ENCODE data around the gene ALDH4A1. TPM values are rescaled to one million over a fixed set of nuclear protein-coding genes. Genes with fewer than 3 reads are reported as not detected.
"Not testable (repeated sequence)": the region's sequence is repeated elsewhere in the genome, so short reads cannot be mapped to it uniquely, and the experiment has no call there.

ALDH4A1 gene
- total RNA-seq, 1 experiment from 2014 or later = 9.5 TPM

GRCh38 chr1:18879215-18879790 lies 23.1 kb downstream of the ALDH4A1 start:
- DNase-seq (ENCODE audit: low read depth) = no peak

DNA sequence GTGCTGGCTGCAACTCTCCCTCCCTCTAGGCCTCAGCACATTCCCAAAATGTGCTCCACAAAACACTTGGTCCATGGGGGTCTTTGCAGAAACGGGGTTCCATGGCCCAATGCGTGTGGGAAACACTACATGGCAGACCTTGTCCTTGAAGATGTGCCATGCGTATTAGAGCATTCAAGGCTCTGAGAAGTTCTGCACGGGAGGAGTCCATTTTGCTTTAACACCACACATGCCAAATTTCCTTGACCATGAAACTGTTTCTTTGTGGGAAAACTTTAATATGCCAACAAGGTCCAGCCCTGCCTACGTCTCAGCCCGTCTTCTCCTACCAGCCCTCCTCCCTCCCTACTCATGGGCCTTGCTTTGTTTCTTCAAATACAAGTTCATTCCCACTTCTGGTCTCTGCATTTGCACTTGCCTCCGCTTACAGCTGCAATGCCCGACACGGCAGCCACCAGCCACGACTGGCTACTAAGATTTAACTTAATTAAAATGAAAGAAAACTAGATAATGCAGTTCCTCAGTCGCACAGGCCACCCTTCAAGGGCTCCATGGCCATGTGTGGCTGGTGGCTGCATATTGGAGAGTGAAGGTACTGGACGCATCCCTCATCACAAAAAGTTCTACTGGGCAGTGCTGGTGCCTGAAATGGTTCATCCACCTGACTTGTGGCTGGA lies 23.7 kb downstream of the ALDH4A1 start:
- DNase-seq (ENCODE audit: low read depth) = no peak

GRCh38 chr1:18877282-18877681 lies 25.1 kb downstream of the ALDH4A1 start:
- no peak for DNase-seq (ENCODE audit: low read depth)

- no peak for DNase-seq (ENCODE audit: low read depth)
Observed at GRCh38 chr1:18876210-18876609, 26.1 kb downstream of the ALDH4A1 start.

DNA sequence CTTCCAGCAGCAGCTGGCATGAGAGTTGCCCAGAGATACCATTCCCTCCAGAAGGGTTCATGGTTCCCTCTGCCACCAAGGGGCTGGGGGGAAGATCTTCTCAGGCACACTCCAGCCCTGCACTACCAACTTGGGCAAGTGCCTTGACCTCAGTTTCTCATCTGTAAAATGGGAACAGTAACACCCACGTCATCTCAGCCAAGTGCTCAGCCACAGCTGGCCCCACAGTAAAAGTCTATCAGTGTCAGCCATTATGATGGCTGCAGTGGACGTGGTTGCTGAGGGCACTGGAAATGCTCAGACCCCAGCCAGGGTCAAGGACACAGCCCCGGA lies 26.6 kb downstream of the ALDH4A1 start:
- no peak for DNase-seq (ENCODE audit: low read depth)

DNA sequence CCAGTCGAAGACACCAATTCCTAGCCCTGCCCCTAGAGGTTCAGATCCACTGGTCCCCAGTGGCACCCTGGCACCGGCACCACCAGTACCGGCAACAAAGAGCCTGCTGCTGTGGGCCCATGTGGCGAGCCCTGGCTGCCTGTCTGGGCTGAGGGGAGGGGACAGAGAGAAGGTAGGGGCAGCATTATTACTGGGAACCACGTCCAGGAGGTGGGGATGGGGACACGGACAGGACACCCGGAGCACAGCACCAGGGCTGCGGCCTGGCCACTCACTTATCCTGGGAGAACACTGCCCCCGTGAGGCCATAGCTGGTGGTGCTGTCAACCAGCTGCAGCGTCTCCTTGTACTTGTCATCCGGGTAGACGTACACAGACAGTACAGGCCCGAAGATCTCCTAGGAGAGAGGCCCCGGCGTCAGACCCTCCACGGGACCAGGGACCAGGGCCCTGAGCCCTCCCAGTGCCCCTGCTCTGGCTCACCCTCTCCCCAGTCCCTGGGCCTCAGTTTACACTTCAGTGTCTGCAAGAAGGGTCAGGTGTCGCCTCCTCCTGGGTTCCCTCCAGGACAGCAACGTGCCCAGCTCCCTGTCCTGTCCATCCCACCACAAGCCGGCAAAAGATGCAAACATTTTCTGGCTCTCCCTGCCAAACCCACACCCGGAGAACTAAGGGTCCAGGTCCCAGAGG lies 27.1 kb downstream of the ALDH4A1 start:
- peak; percentile 87 for DNase-seq (ENCODE audit: low read depth)

GRCh38 chr1:18874600-18874999 lies 27.8 kb downstream of the ALDH4A1 start:
- DNase-seq (ENCODE audit: low read depth) = no peak

GRCh38 chr1:18874036-18874435 lies 28.3 kb downstream of the ALDH4A1 start:
- DNase-seq (ENCODE audit: low read depth) = no peak

GRCh38 chr1:18872071-18872611 lies 30.2 kb downstream of the ALDH4A1 start:
- no peak for DNase-seq (ENCODE audit: low read depth)

DNA sequence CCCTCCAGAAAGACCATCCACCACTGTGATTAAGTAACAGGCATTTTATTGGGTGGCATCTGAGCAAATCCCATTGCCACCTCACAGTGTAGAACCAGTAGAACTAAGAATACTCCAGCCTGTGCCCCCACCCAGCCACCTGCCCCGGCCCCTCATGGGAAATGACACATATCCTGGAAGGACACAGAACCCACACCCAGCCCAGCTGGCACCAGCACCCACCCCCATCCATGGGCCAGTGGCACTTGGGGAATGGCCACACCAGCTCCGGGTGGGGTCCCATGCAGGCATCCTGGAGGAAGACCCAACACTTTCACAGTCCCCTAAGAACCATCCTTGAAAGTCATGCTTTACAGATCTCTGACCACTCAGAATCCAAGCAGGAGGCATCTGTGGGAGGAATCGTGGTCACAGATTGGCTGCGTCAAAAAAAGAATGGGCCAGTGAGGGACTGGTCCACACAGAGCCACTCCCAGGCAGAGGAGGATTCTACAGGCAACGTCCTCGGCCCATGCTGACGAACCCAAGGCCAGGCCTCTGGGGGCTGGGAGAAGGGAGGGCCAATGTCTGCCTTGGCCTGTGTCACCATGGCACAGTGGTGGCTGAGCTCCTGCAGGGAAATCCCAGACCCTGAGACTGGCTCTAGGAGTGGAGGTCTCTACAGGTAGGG lies 30.8 kb downstream of the ALDH4A1 start:
- DNase-seq (ENCODE audit: low read depth) = no peak

- DNase-seq (ENCODE audit: low read depth) = no peak
Observed at GRCh38 chr1:18870957-18871356, 31.4 kb downstream of the ALDH4A1 start.

DNA sequence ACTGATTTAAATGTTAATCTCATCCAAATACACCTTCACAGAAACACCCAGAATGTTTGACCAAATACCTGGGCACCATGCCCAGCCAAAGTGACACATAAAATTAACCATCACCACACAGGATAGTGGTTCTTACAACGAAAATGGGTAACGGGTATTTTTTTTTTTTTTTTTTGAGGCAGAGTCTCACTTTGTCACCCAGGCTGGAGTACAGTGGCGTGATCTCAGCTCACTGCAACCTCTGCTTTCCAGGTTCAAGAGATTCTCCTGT lies 31.8 kb downstream of the ALDH4A1 start:
- DNase-seq (ENCODE audit: low read depth) = not testable (repeated sequence)

- DNase-seq (ENCODE audit: low read depth) = no peak
Observed at GRCh38 chr1:18869847-18870594, 32.3 kb downstream of the ALDH4A1 start.

GRCh38 chr1:18868801-18869424 lies 33.4 kb downstream of the ALDH4A1 start:
- no peak for DNase-seq (ENCODE audit: low read depth)

- no peak for DNase-seq (ENCODE audit: low read depth)
Observed at GRCh38 chr1:18868354-18868753, 34.0 kb downstream of the ALDH4A1 start.

DNA sequence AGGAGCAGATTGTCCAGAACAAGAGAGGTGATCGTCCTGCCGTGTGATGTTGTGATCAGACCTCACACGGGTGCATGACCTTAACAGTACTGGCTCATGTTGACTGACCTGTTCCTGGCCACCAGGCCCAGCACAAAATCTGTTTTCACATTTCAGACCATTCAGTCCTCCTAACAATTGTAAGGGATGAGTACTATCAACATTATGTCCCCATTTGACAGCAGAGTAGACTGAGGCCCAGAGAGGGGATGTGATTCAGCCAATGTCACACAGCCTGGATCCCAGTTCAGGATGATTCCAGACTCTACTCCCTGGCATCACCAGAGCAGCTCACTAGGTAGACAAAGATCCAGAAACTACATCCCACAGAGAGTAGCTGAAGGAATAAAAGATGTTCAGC lies 35.5 kb downstream of the ALDH4A1 start:
- DNase-seq (ENCODE audit: low read depth) = no peak

DNA sequence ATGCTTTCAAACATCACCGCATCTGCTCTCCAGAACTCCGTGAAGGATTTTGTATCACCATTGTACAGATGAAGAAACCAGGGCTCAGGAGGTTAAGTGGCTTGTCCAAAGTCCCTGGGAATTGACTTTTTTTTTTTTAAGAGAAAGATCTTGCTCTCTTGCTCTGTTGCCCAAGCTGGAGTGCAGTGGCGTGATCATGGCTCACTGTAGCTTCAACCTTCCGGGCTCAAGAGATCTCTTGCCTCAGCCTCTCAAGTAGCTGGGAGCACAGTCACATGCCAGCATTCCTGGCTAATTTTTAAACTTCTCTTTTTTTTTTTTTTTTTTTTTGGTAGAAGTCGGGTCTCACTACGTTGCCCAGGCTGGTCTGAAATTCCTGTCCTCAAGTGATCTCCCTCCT lies 36.0 kb downstream of the ALDH4A1 start:
- no peak for DNase-seq (ENCODE audit: low read depth)

GRCh38 chr1:18865176-18865575 lies 37.2 kb downstream of the ALDH4A1 start:
- no peak for DNase-seq (ENCODE audit: low read depth)

DNA sequence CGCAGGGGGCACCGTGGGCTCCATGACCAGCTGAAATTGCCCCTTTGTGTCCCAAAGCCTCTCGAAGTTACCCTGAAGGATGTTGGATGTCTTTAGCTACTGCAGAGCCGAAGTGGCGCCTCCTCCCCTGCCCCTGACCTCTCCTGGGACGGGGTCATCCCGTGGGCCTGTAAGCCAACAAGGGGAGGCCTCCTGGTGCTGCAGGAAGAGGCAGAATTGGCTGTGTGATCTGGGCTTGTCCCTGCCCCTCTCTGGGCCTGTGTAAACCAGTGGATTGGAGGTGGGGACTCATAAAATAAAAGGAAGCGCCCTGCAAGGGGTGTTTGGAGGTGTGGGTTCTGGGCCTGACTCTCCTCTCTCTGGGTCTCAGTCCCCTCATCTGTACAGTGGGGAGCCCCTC lies 40.8 kb downstream of the ALDH4A1 start:
- no peak for DNase-seq (ENCODE audit: low read depth)

DNA sequence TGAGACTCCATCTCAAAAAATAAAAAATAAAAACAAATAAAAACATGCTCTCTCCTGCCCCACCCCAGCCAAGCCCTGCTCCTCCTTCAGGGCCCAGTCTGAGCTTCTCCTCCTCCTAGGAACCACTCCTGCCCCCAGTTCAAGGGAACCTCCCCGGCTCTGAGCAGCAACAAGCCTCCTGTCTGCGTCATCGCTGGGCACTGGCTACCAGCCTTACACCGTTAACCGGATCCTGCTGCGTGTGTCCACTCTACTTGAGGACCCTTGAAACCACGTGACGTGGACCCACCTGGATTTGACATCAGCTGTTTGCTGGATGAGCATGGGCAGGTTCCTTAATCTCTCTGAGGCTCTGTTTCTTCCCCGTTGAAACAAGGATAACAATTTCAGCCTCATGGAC lies 41.3 kb downstream of the ALDH4A1 start:
- no peak for DNase-seq (ENCODE audit: low read depth)

GRCh38 chr1:18859560-18859959 lies 42.8 kb downstream of the ALDH4A1 start, which contains the start of gene TAS1R2:
Gene TAS1R2, minus strand, starts transcription at chr1:18859660. Its CDS starts 0 bp downstream, at chr1:18859660.
- no peak for DNase-seq (ENCODE audit: low read depth)
